Transverse colon (tissue), 4 donors: ENCODE data around the gene HORMAD2. TPM values are rescaled to one million over a fixed set of nuclear protein-coding genes. Genes with fewer than 3 reads are reported as not detected.

Experiments used
- DNase-seq: peaks from one replicate; pipeline ENCODE4 v3.0.0-alpha.2; 2019
- H3K27ac ChIP-seq, 4 donors: fragments of 200-600 bp; sonication (generic); 2 replicates each; pipeline ENCODE4 v1.5.1; 2016 to 2018; ENCODE audit warnings: inconsistent platforms in 4 of 4
- H3K27me3 ChIP-seq: fragments of 200-600 bp; sonication (generic); 2 replicates; pipeline ENCODE4 v1.5.1; 2017; ENCODE audit warnings: inconsistent platforms
- H3K36me3 ChIP-seq, 4 donors: fragments of 200-600 bp; sonication (generic); 2 replicates each; pipeline ENCODE4 v1.5.1; 2017 to 2019; ENCODE audit warnings: inconsistent platforms in 4 of 4
- H3K4me1 ChIP-seq, 4 donors: fragments of 200-600 bp; sonication (generic); 2 replicates each; pipeline ENCODE4 v1.5.1; 2017 to 2020; ENCODE audit warnings: inconsistent platforms in 4 of 4
- H3K4me3 ChIP-seq, 4 donors: fragments of 200-600 bp; sonication (generic); 1 replicate in 1 of 4; 2 replicates in 3 of 4; pipeline versions ENCODE4 v1.5.1 to v1.6.1; 2017 to 2019; ENCODE audit warnings: inconsistent platforms in 4 of 4
- H3K9me3 ChIP-seq, 2 donors: fragments of 200-600 bp; sonication (generic); 2 replicates each; pipeline ENCODE4 v1.5.1; 2017 to 2019; ENCODE audit warnings: inconsistent platforms in 2 of 2
- CTCF ChIP-seq, 5 experiments: fragments of 200-600 bp in 3 of 5; fragments of 450-650 bp in 2 of 5; sonication (generic) in 3 of 5; IDR thresholded peaks; 1 replicate in 2 of 5; 2 replicates in 3 of 5; pipeline ENCODE4 v1.5.1; 2016 to 2017; ENCODE audit warnings: antibody characterized with exemption in 5 of 5, inconsistent platforms in 3 of 5, mild to moderate bottlenecking in 2 of 5, moderate library complexity in 1 of 5
- EP300 ChIP-seq: sonication (generic); formaldehyde crosslinking; IDR thresholded peaks from one replicate; pipeline ENCODE4 v1.6.1; 2017; ENCODE audit warnings: antibody characterized with exemption, low read depth
- POLR2A ChIP-seq: fragments of 450-650 bp; IDR thresholded peaks from one replicate; pipeline ENCODE4 v1.6.1; 2016; ENCODE audit warnings: antibody characterized with exemption, mild to moderate bottlenecking, moderate library complexity
- POLR2AphosphoS5 ChIP-seq, 3 donors: sonication (generic); formaldehyde crosslinking; IDR thresholded peaks; one replicate each; pipeline ENCODE4 v1.6.1; 2016; ENCODE audit warnings: antibody characterized with exemption in 3 of 3
- WGBS, 2 donors: methylation state at CpG; one replicate each; pipeline ENCODE4 v1.1.5; 2018; ENCODE audit warnings: low coverage in 1 of 2; 5-methylcytosine and 5-hydroxymethylcytosine counted together
- in situ Hi-C, 4 donors: fragments of 200-750 bp; cut with MboI; loops; one replicate each; pipeline versions ENCODE4 v1.15.0 to v1.15.1; 2017; ENCODE audit warnings: low sequenced_read_pairs in 3 of 4, low pct_ligation_motif_present in 1 of 4, low pct_unique_long_range_greater_than_20kb in 1 of 4
- intact Hi-C: fragments of 100-400 bp; cut with DNase I; formaldehyde crosslinking; loops from one replicate; pipeline ENCODE4 v1.15.1; 2023; ENCODE audit warnings: low total_unique reads
- total RNA-seq, 4 donors: library from RNA; depleted of rRNA; stranded (reverse); fragments of >200 nt; gene quantifications; one replicate each; pipeline ENCODE4 v1.1.0, GENCODE V29; 2016

The HORMAD2 gene
- total RNA-seq, 4 donors from 2014 or later = not detected

- Histone ChIP-seq H3K27ac (peak overlapping the region; percentile 80 to 86 (median 83)), H3K9me3 (peaks cover 5 to 11% of the 10 kb centered on the region in 2 donors), H3K36me3 (no peaks in the 10 kb centered on the region), H3K4me3 (no peak overlapping the region), H3K27me3 (no peaks in the 10 kb centered on the region), H3K4me1 (peaks cover 0 to 29% (median 19%) of the 10 kb centered on the region in 4 donors)
- no peak for DNase-seq
- in situ Hi-C loops (no loop called here), intact Hi-C loops (no loop called here)
- WGBS, 2 donors = 44 to 68% methylated on average over 1 of the region's 1 CpG
- TF ChIP-seq POLR2AphosphoS5 (IDR thresholded peaks at IDR 0.05) = peak in 2 of 3 donors; percentile 26 to 67
- TF ChIP-seq EP300 = no peak
Measured at GRCh38 chr22:30062950-30063349, 17.3 kb upstream of the HORMAD2 start.

- intact Hi-C loops = no loop called here
- in situ Hi-C loops = no loop called here
- no peak for TF ChIP-seq POLR2AphosphoS5 (IDR thresholded peaks at IDR 0.05)
- no peak for TF ChIP-seq EP300
- no peak for TF ChIP-seq CTCF (IDR thresholded peaks at IDR 0.05)
- TF ChIP-seq POLR2A = no peak
Measured at GRCh38 chr22:30064172-30064571, 16.1 kb upstream of the HORMAD2 start.

DNA sequence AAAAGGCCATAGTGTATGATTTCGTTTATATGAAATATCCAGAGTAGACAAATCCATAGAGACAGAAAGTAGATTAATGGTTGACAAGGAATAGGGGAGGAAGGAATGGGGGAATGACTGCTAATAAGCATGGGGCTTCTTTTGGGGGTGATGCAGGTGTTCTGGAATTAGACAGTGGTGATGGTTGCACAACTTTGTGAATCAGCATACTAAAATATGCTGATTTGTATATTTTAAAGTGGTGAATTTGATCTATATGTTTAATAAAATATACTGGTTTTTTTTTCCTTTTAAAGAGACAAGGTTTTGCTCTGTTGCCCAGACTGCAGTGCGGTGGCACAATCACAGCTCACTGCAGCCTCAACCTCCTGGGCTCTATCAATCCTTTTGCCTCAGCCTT is 6.5 kb upstream of the HORMAD2 start:
- Histone ChIP-seq H3K4me3 (no peak overlapping the region), H3K9me3 (no peaks in the 10 kb centered on the region), H3K36me3 (no peaks in the 10 kb centered on the region), H3K4me1 (no peaks in the 10 kb centered on the region), H3K27me3 (no peaks in the 10 kb centered on the region), H3K27ac (no peak overlapping the region)
- in situ Hi-C loops (no loop called here), intact Hi-C loops (no loop called here)
- WGBS, 2 donors = 73 to 80% methylated on average over 2 of the region's 2 CpGs
- TF ChIP-seq EP300 = no peak
- TF ChIP-seq POLR2A = no peak
- TF ChIP-seq POLR2AphosphoS5 (IDR thresholded peaks at IDR 0.05) = no peak
- TF ChIP-seq CTCF (IDR thresholded peaks at IDR 0.05) = no peak
- no peak for DNase-seq

More at GRCh38 chr22:30064172-30064571, 16.1 kb upstream of the HORMAD2 start:
- Histone ChIP-seq H3K27ac (no peak overlapping the region), H3K36me3 (no peaks in the 10 kb centered on the region), H3K27me3 (no peaks in the 10 kb centered on the region), H3K4me1 (peaks cover 0 to 29% (median 19%) of the 10 kb centered on the region in 4 donors), H3K9me3 (peaks cover 5 to 11% of the 10 kb centered on the region in 2 donors), H3K4me3 (no peak overlapping the region)
- no peak for DNase-seq

GRCh38 chr22:30074147-30074546 is 6.1 kb upstream of the HORMAD2 start:
- H3K4me3 ChIP-seq = no peak overlapping the region
- no peaks in the 10 kb centered on the region for H3K27me3 ChIP-seq
- intact Hi-C loops (no loop called here), in situ Hi-C loops (no loop called here)
- H3K36me3 ChIP-seq = no peaks in the 10 kb centered on the region
- H3K9me3 ChIP-seq = no peaks in the 10 kb centered on the region
- H3K4me1 ChIP-seq = no peaks in the 10 kb centered on the region
- 78 to 86% methylated on average over 1 to 3 of the region's 3 CpGs for WGBS, 2 donors
- TF ChIP-seq POLR2AphosphoS5 (IDR thresholded peaks at IDR 0.05) = no peak
- TF ChIP-seq EP300 = no peak
- TF ChIP-seq POLR2A = no peak
- TF ChIP-seq CTCF (IDR thresholded peaks at IDR 0.05) = no peak
- no peak overlapping the region for H3K27ac ChIP-seq
- DNase-seq = no peak

DNA sequence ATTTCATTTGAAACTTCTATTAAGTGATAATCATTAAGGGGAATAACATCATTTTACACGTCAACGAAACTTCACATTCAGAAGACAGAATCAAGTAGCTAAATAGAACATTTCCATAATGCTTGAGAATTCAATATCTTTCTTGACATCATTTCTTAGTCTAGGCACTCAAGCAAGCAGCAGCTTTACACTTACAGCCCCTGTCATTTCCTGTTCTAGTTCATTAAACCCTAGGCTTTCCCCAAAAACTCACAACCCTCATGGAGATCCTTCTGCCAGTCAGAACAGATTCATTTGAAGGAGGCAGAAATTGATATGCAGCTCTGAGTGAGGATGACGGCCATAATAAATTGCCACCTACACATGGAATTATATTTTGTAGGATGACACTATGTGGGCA is 5.3 kb upstream of the HORMAD2 start:
- H3K4me1 ChIP-seq = no peaks in the 10 kb centered on the region
- H3K9me3 ChIP-seq = no peaks in the 10 kb centered on the region
- WGBS, 2 donors = 82 to 85% methylated on average over 2 to 3 of the region's 3 CpGs
- in situ Hi-C loops (no loop called here), intact Hi-C loops (no loop called here)
- H3K4me3 ChIP-seq = no peak overlapping the region
- DNase-seq = no peak
- H3K36me3 ChIP-seq = no peaks in the 10 kb centered on the region
- H3K27me3 ChIP-seq = peaks cover 7% of the 10 kb centered on the region
- H3K27ac ChIP-seq = no peak overlapping the region
- no peak for TF ChIP-seq CTCF (IDR thresholded peaks at IDR 0.05)
- no peak for TF ChIP-seq POLR2AphosphoS5 (IDR thresholded peaks at IDR 0.05)
- TF ChIP-seq POLR2A = no peak
- TF ChIP-seq EP300 = no peak
